Heart left ventricle (tissue), 13 donors: Measurements from ENCODE around the gene MYO16.

ENCODE experiments used
- CTCF ChIP-seq, 12 donors: fragments of 200-600 bp; sonication (generic) in 4 of 12; IDR thresholded peaks; one replicate each; pipeline versions ENCODE4 v1.5.0 to v1.8.0; 2018 to 2022; ENCODE audit warnings: antibody characterized with exemption in 12 of 12, mild to moderate bottlenecking in 5 of 12
- POLR2A ChIP-seq, 2 donors: fragments of 450-650 bp; IDR thresholded peaks; one replicate each; pipeline ENCODE4 v1.6.1; 2017; ENCODE audit warnings: antibody characterized with exemption in 2 of 2, mild to moderate bottlenecking in 2 of 2, moderate library complexity in 2 of 2
- donor health status: ischemic (EF 13 %, LVEDD 7.1; RV severe dilation, severe dysfunction).
- donor health status: DM: no; HTN: yes; CAD: no.
- donor health status: DM: no; HTN: no; CAD: no.
- donor health status: ischemic (EF 25% LVEDD 6.9; RV normal size, moderate dysfunction).
- donor health status: ischemic (EF 25% LVEDD 5.7; RV mildly dilated, moderate dysfunction).
- donor health status: ischemic (EF 35%, LVEDD 5.7; RV mildly dilated, moderate dysfunction).
- donor health status: nonischemic (EF 11% LVEDD 7.7; RV severe dilation, severe dysfunction).
- donor health status: DM: yes; HTN: yes; CAD: no.
- donor health status: PGD.
- donor health status: ischemic (EF 29% LVEDD 5.4; RV normal size, mild dysfunction).
- donor health status: nonischemic (EF 23%, LVEDD 6.1; RV moderate dilation, normal function).

- TF ChIP-seq POLR2A (IDR thresholded peaks at IDR 0.05), result no peak
- no peak for TF ChIP-seq CTCF (IDR thresholded peaks at IDR 0.05)
Measured at GRCh38 chr13:108597943-108598342, 31.5 kb upstream of the MYO16 start.
